Hematopoietic multipotent progenitor cell treated with erythropoietin and hydrocortisone succinate and interleukin-3 and kit ligand, for 6 days (in vitro differentiated cells): Measurements from ENCODE around the gene CD3G.

Experiments
- DNase-seq: peaks from one replicate; pipeline ENCODE4 v3.0.0-alpha.2; 2015

CD3G gene

GRCh38 chr11:118328745-118329144 lies 15.4 kb upstream of the CD3G start:
- DNase-seq, result no peak

GRCh38 chr11:118334745-118335144 lies 9.4 kb upstream of the CD3G start:
- DNase-seq, result no peak

- peak; percentile 61 for DNase-seq
These were observed 5.5 kb upstream of the CD3G start for GRCh38 chr11:118338637-118339061.

- no peak for DNase-seq
These were observed 4.7 kb upstream of the CD3G start for GRCh38 chr11:118339281-118339961.

- DNase-seq, result no peak
These were observed 3.7 kb upstream of the CD3G start for GRCh38 chr11:118340449-118340848.

- no peak for DNase-seq
These were observed 2.9 kb upstream of the CD3G start for GRCh38 chr11:118341261-118341660.

- DNase-seq, result no peak
These were observed 2.2 kb upstream of the CD3G start for GRCh38 chr11:118341815-118342489.

GRCh38 chr11:118342503-118343161 lies 1.5 kb upstream of the CD3G start, which contains the start of gene CD3D:
CD3D (minus strand) TSS chr11:118342705; CDS start chr11:118342607, 98 bp downstream.
- DNase-seq, result no peak

GRCh38 chr11:118343248-118343647 lies 896 bp upstream of the CD3G start:
- DNase-seq, result no peak

GRCh38 chr11:118349475-118349874 lies 5.3 kb downstream of the CD3G start:
- no peak for DNase-seq

GRCh38 chr11:118353084-118353710 lies 9.1 kb downstream of the CD3G start:
- DNase-seq, result peak; percentile 70

GRCh38 chr11:118358071-118358470 lies 13.9 kb downstream of the CD3G start:
- no peak for DNase-seq

- peak; percentile 98 for DNase-seq
These were observed 15.3 kb downstream of the CD3G start, which contains the start of gene UBE4A for GRCh38 chr11:118359295-118359958. UBE4A (plus strand) TSS chr11:118359600; CDS start chr11:118365081, 5,481 bp downstream.

GRCh38 chr11:118364956-118365615 lies 20.9 kb downstream of the CD3G start:
- DNase-seq, result no peak

- DNase-seq, result no peak
These were observed 22.1 kb downstream of the CD3G start for GRCh38 chr11:118366287-118366686.

- no peak for DNase-seq
These were observed 26.6 kb downstream of the CD3G start for GRCh38 chr11:118370774-118371173.

- DNase-seq, result no peak
These were observed 29.1 kb downstream of the CD3G start for GRCh38 chr11:118373263-118373662.

- no peak for DNase-seq
These were observed 29.7 kb downstream of the CD3G start for GRCh38 chr11:118373871-118374270.

GRCh38 chr11:118374729-118375128 lies 30.6 kb downstream of the CD3G start:
- DNase-seq, result no peak

GRCh38 chr11:118375978-118376377 lies 31.8 kb downstream of the CD3G start:
- no peak for DNase-seq

- no peak for DNase-seq
These were observed 35.4 kb downstream of the CD3G start for GRCh38 chr11:118379497-118379896.

GRCh38 chr11:118380571-118380970 lies 36.4 kb downstream of the CD3G start:
- no peak for DNase-seq
